Germinal center (tissue), 1 donor: ENCODE measurements around the gene MEIOB.
"Not testable (repeated sequence)": the region's sequence is repeated elsewhere in the genome, so short reads cannot be mapped to it uniquely, and the experiment has no call there.

Experiments
- DNase-seq: peaks from one replicate; pipeline ENCODE4 v3.0.0; 2012; ENCODE audit warnings: mixed read lengths, low spot score

The MEIOB gene

GRCh38 chr16:1907226-1907860 is 35.4 kb upstream of the MEIOB start:
- no peak for DNase-seq

DNA sequence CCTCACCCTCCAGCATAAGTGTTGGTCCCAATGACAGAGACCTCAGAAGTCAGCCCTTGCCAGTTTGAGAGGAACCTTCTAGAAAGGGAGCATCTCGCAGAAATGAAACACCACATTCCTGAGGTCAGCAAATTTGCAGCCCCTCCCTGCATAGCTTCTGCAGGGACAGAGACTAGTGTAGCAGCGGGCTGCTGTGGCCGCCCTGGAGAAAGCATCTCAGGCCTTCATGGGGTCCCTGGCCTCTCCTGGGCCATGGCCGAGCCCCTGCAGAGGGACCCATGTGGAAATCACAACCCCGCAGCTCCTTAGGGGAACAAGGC is 34.8 kb upstream of the MEIOB start:
- DNase-seq: no peak

DNA sequence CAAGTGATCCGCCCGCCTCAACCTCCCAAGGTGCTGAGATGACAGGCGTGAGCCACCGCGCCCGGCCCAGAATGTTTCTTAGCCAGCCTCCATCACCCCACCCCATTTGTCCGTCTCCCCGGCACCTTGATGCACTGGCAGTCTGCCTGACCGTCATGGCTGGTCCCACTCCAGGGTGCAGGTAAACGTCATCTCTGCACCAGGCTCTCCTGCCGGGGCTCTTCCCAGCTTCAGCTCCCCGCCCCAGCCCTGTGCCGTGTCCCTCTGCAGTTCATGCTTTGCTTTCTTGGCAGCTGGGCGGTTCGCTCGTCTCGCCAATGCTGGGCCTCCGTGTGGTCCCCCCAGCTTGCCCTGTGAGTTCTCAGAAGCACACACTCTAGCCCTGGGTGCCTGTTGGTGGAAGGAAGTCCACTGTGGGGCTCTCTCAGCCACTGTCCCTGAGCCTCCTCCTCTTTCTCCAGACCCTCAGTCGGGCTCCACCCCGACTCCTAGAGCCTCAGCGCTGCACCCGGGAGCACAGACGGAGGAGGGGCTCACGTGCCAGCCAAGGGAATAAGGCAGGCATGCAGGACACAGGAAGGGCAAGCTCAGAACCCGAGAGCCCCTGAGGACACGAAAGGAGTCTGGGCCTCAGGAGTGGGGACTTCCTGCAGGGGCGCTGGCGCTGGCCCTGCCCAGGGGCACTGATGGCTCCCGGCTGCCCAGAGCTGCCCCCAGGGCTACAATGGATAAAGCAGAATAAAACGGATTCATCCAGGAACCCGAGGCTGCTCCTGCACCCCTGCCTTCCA is 34.3 kb upstream of the MEIOB start:
- DNase-seq: no peak

- DNase-seq: no peak
Observed at GRCh38 chr16:1903845-1904840, 32.2 kb upstream of the MEIOB start.

DNA sequence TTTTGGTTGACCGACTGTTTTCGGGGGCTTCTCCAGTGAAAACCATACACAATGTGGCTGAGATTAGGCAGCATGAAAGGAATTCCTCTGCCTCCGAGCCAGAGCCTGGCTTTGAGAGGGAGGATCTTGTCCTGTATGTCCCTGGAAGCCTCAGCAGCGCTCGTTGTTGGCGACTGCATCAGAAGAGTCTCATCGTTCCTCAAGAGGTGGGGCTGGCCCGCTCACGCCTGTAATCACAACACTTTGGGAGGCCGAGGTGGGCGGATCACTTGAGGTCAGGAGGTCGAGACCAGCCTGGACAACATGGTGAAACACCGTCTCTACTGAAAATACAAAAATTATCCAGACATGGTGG is 31.2 kb upstream of the MEIOB start:
- DNase-seq: no peak

DNA sequence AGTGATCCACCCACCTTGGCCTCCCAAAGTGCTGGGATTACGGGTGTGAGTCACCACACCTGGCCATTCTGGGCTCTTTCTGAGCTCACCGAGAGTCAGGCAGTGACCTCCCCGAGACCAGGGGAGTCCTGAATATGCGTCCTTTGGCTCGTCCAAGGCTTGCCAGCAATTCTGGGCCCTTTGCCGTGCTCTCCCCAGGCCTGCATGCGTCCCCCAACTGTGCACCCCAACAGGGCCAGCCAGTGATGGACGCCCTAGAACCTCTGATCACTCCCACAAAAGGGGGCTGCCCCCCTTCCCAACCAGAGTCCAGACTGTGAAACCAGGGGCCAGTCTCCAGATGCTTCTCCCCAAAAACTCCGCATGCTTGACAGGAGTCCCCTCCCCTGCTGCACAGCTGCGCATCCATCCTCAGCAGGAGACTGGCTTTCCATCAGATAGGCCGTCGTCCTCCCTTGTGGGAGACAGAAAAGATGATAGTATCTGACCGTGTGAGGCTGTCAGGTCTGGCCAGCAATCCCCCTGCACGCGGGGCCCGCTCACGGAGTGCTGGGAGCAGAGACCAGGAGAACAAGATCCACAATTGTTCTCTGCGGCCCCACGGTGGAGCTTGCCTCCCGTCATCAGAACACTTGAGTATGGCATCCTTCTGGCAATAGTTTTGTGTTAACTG is 30.7 kb upstream of the MEIOB start:
- DNase-seq: no peak

DNA sequence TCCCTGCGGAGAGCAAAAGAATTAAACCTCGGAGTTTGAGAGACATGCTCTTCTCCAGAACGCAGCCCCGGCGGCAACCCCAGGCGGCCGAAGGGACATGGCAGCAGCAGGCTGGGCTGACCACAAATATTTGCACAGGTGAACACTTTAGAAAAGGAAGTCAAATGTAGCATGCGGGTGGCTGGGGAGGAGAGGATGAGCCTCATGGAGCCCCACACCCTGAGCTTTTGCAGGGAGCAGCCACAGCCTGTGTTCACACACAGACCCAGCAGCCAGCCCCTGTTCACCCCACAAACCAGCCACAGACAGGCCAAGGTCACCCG is 28.4 kb upstream of the MEIOB start:
- DNase-seq: no peak

GRCh38 chr16:1899641-1900451 is 27.9 kb upstream of the MEIOB start:
- no peak for DNase-seq

- DNase-seq: not testable (repeated sequence)
Observed at GRCh38 chr16:1897692-1898091, 25.7 kb upstream of the MEIOB start.

GRCh38 chr16:1895949-1896675 is 24.1 kb upstream of the MEIOB start:
- DNase-seq: no peak

- no peak for DNase-seq
Observed at GRCh38 chr16:1895068-1895467, 23.1 kb upstream of the MEIOB start.

DNA sequence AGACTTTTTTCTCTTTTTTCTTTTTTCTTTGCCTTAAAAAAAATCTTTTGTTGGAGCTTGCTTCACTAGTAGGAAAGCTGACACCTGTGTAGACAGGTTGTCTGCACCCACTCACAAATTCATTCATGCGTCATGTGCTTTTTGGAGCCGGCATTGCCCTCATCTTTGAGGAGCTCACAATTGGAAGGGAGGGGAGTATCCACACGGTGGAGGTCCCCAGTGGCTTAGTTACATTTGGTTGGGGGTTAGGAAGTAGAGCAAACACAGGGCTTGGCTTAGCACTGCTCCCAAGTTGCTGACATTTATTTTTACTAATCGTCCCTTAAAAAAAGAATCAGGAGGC is 18.7 kb upstream of the MEIOB start:
- no peak for DNase-seq

GRCh38 chr16:1890024-1890707 is 18.2 kb upstream of the MEIOB start:
- no peak for DNase-seq

DNA sequence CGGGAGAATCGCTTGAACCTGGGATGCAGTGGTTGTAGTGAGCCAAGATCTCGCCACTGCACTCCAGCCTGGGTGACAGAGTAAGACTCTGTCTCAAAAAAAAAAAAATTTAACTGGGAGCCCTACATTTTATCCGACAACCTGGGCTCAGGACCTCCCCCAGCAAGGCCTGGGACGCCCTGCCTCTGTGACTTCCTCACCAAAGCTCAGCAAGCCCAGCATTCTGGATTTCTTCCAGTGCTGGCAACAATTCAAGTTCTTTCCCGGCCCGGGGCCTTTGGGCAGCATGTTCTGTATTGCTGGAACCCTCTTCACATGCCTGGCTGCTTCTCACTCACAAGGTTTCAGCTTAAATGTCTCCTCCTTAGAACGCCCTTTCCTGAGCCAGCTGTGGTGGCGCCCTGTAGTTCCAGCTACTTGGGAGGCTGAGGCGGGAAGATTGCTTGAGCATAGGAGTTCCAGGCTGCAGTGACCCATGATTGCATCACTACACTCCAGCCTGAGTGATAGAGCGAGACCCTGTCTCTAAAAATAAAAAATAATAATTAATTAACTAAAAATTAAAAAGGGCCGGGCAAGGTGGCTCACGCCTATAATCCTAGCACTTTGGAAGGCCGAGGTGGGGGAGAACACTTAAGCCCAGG is 15.9 kb upstream of the MEIOB start:
- DNase-seq: no peak

DNA sequence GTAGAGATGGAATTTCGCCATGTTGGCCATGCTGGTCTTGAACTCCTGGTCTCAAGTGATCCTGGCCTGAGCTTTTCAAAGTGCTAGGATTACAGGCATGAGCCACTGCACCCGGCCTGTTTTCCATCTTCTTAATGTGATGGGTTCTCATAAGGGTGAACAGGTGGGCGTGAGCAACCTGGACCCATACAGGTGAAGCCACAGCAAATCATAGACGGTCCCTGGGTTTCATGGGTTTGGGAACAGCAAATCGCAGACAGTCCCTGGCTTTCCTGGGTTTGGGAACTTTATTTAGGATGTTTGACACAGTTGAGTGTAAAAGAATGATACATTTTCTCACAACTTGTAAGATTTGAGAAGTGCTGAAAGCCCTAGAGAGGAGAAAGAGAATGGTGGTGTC is 12.9 kb upstream of the MEIOB start:
- no peak for DNase-seq

GRCh38 chr16:1884155-1884760 is 12.3 kb upstream of the MEIOB start:
- DNase-seq: no peak

DNA sequence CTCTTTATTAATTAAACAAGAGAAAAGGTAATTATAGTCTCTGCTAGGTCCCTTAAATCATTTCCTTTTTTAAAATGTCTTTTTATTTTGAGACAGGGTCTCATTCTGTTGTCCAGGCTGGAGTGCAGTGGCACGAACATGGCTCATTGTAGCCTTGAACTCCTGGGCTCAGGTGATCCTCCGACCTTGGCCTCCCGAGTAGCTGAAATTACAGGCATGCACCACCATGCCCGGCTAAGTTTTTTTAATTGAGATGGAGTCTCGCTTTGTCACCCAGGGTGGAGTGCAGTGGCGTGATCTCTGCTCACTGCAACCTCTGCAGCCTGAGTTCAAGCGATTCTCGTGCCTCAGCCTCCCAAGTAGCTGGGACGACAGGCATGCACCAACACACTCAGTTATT is 9.2 kb upstream of the MEIOB start:
- not testable (repeated sequence) for DNase-seq

GRCh38 chr16:1879477-1879876 is 7.5 kb upstream of the MEIOB start:
- no peak for DNase-seq

DNA sequence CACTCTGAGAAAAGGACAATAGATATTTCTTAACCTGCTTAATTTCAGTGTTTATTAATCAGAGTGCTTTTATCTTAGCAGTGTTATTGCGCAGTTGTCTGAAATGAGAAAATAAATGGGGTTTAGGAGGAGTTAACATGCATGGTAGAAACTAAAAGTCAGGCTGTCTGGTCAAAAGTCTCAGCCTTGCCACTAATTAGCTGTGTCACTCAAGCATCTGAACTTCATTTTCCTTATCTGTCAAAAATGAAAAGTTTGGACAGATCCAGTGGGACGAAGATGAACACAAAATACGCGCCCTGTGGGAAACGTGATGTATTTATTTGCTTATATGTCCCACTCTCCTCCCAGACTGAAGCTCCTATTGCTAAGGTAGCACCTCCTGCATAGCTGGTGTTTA is 6.3 kb upstream of the MEIOB start:
- no peak for DNase-seq

DNA sequence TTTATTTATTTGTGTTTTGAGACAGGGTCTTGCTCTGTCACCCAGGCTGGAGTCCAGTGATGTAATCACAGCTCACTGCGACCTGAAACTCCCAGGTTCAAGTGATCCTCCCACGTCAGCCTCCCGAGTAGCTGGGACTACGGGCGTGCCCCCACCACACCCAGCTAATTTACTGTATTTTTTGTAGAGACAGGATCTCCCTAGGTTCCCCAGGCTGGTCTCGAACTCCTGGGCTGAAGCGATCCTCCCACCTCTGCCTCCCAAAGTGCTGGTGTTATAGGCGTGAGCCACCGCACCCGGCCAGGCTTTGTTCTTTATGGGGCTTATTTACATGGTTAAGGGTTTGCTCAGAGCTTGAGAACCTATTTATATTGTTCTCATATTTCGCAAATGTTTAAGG is 5.8 kb upstream of the MEIOB start:
- DNase-seq: no peak
